NCI-H1694 treated with DMSO at 0.1 percent for 48 hours (cell line): ENCODE data around the gene TP53I13.

Source experiments
- DNase-seq: peaks from one replicate; lab custom pipeline; 2025; lab: John Stamatoyannopoulos, UW

TP53I13 gene

DNA sequence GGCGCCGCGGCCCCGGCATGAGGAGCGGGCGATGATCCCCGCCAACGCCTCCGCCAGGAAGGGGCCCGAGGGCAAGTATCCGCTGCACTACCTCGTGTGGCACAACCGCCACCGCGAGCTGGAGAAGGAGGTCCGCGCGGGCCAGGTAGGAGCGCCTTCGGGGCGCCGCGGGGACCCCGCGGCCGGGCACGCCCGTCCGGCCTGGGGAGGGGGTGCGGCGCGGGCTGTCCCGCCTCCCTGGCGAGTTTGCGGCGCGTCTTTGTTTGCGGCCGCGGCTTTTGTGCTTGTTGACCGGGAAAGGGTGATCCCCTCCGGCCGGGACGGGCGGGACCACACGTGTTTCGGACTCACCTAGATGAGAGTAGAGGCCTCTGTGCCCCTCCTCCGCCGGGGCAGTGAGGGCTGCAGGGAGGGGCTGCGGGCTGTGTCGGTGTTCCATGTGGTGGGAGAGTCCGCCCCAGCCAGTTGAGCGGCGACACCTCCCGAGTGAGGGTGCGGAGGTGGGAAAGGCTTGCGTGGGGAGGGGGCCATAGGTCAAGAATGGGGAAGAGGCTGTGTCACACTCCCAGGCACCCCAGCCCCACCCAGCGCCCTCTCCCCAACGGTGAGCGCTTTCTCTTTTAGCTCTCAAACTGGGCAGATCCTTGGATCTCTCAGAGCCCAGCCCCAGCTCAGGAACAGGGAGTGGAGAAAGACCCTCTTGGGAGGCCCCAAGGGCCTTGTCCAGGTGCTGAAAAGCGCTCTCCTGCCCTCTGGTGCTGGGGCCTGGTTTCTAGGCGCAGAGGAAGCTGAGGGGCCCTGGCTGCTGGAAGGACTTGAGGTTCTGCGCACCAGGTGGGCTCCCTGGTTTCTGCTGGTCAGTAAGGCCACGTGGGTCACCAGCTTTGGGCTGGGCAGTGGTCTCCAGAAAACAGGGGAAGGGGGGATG lies 25.4 kb downstream of the TP53I13 start:
- DNase-seq = no peak

DNA sequence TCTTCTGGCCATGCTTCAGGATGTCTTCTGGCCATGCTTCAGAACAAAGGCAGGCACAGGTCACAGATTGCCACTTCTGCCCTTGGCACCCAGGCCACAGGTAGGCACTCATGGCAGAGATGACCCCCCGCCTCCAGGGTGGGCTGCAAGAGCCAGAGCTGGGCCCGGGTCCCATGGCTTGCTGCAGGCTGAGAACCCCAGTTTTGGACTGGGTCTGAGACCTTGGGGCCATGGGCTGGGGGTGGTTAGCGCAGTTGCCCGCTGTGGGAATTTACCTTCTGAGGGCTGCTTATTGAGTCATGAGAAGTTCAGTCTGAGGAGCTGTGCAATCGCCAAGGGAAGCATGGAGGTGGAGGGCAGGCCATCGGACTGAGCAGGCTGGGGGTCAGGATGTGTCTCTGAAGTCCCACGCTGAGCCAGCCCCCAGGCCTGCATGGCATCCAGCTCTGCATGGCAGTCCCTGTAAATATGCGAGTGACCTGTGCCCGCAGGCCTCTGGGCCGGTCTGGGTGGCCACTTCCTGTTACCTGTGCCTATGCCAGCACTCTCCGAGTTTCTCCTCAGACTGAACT lies 26.1 kb downstream of the TP53I13 start:
- DNase-seq = no peak

DNA sequence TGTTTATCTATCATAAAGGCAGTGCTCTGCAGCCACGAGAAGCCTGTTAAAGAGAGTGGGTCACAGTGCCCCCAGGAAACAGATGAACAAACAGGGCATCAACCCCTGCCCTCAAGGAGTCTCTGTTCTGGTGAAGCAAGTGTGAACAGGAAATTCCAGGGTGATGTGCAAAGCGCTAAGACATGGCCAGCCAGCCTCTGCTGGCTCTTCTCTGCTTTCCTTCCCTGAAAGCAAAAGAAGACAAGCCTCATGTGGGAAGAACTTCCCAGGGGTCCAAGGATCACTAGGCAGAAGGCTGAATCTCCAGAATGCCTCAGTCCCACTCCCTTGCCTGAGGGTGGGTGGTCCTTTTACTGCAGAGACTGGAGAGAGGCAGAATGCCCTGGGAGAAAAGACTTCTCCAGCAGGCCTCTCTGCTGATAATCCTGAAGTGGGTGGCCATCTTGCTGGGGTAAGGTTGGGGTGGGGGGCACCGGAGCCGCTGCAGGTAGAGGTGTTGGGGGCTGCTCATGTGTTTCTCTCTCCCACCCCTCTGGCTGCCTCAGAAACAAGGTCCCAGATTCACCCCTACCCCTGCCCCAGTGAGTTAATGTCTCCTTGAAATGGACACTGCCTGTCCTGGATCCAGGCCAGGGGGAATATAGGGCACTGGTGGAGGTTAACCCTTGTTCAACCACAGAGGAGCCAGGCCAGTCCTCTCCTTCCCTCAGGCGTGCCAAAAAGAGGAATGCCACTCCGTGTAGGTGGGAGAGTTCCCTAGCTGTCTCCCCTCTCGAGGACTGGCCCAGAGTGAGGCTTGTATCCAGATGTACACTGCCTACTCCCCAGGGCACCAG lies 26.8 kb downstream of the TP53I13 start:
- DNase-seq = no peak

DNA sequence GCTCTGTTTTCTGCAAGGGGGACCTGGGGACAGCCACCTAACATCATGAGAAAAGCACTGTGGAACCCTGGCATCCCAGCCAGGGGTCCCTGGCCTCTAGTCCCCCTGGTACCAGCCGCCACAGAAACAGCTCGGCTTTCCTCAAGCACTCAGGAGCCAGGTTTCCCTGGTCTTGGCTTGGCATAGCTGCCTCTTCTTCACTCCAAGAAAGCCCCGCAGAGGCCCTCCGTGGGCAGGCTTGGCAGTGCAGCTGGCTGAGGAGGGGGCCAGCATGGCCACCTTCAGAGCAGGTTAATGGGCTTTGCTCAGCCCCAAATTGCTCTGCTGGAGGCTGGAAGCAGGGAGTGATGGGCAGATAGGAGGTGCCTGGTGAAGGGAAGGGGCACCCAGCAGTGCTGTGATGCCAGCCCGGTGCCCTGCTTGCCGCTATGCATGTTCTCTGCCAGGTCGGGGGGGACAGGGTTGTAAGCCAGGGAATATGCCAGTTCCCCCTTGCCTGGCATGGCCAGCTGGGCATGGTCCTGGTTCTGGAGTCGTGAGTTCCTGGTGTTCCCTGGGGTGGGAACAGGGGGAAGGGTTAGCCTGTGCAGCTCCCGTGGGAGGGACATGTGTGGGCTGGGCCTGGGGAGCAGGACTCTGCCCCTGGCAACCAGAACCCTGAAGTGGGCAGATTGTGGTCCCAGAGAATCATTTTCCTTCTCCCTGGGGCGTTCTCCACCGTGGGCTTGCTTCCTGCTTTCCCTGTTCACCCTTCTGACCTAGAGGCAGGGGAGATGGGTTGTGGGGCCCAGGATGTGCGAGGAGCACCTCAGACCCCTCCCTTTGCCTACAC lies 27.7 kb downstream of the TP53I13 start:
- no peak for DNase-seq

DNA sequence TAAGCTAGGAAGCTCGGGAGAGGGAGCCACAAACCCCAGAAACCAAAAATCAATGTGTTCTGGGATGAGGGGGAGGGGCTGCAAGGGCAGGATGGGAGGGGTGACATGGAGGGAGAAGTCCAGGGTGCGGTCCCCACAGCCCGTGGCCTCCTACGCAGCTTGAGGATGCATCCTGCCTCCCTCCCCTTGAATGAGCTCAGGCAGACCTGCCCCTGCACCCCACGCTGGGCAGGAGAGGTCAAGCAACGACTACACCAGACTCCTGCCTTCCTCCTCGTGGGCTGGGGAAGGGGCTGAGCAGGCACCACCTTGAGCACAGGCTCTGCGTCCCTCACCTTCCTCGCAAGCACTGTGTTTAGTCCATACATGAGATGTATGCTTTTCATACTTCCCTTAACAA lies 28.3 kb downstream of the TP53I13 start:
- no peak for DNase-seq

DNA sequence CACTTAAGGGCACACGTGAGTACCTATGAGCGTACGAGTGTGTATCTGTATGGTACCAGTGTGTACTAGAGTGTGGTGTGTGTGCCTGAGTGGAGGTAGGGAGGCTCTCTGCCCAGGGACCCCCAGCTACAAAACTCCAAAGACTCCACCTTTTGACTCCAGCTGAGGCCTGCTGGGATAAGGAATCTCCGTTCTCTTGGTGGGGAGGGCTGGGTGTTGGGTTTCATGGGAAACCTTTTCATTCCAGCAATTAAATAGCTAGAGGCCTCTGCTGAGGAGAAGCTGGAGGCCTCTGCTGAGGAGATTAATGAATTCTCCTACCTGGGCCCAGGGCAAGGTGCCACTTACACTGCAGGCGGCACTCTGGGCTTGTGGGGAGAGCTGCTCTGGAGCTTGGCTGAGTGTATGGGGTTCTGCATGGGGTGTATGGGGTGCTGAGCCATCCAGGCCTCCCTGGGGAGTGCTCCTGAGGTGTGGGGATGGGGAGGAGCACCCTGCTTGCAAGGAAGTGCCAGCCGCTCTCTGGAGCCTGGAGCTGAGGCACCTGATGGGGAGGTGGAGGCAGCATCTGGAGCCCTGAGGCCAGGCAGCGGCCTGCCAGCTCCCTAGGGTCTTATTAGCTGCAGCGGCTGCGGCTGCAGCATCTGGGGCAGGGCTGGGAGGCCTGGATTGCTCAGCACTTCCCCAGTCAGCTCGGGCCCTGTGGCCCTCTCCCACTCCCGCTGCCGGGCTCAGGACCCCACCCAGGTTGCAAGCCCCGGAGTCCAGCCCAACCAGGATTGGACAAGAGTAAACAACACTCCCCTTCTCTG lies 29.1 kb downstream of the TP53I13 start:
- peak; percentile 23 for DNase-seq

DNA sequence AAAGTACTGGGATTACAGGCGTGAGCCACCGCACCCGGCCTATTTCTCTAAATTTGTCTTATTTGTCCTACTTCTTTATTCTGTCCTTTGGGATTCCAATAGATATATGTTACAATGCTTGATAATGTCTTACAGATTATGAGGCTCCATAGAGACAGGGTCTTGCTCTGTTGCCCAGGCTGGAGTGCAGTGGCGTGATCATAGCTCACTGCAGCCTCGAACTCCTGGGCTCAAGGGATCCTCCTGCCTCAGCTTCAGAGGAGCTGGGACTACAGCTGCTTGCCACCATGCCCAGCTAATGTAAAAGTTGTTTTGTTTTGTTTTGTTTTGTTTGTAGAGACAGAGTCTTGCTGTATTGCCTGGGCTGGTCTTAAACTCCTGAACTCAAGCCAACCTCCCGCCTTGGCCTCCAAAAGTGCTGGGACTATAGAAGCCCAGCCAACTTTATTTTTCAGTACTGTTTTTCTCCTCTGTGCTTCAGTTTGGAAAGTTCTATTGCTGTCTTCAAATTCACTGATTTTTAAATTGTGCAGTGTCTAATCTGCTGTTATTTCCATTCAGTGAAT lies 34.7 kb downstream of the TP53I13 start:
- DNase-seq = no peak

DNA sequence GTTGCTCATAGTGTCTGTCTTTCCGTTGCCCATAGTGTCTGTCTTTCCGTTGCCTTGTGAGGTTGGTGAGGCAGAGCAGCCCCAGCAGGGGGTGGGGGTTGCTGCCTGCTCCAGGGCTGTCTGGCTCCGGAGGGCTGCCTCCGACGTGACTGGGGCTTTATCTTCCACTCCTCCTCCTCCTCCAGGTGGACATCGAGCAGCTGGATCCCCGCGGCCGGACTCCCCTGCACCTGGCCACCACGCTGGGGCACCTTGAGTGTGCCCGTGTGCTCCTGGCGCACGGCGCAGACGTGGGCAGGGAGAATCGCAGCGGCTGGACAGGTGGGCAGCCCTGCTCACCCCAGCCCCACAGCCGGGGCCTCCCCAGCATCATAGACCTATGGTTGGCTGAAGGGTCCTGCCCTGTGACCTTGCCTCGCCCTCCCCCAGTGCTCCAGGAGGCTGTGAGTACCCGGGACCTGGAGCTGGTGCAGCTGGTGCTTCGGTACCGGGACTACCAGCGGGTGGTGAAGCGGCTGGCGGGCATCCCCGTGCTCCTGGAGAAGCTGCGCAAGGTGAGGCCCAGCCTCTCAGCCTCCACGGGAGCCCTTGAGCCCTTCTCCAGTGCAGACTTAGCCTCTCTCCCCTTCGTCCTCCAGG lies 39.2 kb downstream of the TP53I13 start:
- DNase-seq = no peak

DNA sequence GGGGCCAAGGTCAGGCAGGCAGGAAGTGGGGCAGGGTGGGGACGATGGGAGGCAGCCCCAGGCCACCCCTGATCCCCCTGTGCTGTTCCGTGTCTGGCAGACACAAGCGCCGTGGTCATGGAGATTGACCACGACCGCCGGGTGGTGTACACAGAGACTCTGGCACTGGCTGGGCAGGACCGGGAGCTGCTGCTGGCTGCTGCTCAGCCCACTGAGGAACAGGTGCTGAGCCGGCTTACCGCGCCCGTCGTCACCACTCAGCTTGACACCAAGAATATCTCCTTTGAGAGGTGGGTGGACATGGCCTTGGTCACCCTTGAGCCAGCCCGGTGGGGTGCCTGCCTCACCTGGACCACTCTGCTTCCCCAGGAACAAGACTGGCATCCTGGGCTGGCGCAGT lies 40.5 kb downstream of the TP53I13 start:
- no peak for DNase-seq

DNA sequence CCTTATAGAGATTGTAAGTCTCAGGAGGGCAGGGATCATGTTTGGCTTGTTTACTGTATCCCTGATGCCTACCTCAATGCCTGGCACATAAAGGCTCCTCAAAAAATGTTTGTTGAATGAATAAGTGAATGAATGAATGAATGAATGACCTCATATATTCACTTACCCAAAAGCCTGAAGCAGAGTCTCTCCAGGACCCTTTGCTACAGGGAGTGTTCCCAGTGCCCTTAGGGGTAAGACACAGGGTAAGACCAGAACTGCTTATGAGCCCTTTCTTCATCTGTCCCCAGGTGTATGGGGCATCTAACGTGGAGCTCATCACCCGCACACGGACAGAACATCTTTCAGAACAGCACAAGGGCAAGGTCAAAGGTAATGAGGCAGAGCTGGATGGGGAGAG lies 41.9 kb downstream of the TP53I13 start:
- no peak for DNase-seq

DNA sequence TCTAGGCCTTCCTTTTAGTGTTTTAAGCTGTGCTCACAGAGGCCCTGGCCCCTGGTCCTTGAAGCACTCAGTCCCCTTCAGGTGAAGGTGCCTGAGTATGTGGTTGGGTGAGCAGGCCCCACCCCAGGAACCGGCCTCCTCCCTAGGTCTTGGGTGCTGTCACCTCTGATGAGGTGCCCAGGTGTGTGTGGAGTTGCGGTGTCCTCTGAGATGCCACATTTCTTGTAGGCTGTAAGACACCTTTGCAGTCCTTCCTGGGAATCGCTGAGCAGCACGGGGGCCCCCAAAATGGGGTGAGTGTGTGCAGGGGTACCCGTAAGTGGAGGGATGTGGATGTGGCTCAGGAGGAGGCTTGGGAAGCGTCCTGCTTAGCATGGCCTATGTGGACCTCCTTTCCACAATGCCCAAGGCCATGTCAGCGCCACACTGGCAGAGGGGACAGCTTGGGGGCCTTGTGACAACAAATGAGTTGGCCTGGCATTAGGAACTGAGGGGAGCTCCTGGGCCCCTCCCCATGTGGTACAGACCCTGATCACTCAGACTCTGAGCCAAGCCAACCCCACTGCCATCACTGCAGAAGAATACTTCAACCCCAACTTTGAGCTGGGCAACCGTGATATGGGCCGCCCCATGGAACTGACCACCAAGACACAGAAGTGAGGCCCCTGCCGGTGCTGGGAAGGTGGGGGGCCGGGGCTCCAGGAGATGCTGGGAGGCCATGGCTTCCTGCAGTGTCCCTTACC lies 43.0 kb downstream of the TP53I13 start:
- DNase-seq = no peak

DNA sequence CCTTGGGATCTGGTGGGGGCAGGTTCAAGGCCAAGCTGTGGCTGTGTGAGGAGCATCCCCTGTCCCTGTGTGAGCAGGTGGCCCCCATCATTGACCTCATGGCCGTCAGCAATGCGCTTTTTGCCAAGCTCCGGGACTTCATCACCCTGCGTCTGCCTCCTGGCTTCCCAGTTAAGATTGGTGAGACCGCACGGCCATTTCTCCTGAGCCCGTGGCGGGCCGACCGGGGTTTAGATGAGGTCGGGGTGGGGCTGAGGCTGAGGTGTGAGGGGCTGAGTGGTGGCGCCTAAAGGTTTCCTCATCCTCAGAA lies 43.5 kb downstream of the TP53I13 start:
- no peak for DNase-seq

DNA sequence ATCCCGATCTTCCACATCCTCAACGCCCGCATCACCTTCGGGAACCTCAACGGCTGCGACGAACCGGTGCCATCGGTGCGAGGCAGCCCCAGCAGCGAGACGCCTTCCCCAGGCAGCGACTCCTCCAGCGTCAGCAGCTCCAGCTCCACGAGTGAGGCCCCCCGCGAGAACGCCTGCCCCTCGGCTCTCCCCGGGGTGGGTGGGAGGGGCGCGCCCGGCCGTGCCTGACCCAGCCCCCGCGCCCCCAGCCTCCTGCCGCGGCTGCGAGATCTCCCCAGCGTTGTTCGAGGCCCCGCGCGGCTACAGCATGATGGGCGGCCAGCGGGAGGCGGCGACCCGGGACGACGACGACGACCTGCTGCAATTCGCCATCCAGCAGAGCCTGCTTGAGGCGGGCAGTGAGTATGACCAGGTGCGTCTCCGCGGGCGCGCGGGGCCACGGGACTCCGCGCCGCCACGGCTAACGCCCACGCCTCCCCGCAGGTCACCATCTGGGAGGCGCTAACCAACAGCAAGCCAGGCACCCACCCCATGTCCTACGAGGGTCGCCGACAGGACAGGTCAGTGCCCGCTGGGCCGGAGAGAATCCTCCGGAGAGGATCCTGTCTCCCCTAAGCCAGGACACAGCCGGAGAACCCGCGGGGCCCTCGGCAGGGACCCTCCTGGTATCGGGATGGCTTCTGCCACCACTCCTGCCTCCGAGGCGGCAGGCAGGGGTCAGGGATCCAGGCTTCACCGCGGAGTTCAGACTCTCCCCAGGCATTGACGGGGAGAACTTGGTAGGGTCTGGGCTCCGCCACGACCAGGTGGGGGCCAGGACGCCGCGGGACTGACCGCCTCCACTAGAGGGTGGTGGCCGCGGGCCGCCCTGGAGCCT lies 44.1 kb downstream of the TP53I13 start:
- no peak for DNase-seq

DNA sequence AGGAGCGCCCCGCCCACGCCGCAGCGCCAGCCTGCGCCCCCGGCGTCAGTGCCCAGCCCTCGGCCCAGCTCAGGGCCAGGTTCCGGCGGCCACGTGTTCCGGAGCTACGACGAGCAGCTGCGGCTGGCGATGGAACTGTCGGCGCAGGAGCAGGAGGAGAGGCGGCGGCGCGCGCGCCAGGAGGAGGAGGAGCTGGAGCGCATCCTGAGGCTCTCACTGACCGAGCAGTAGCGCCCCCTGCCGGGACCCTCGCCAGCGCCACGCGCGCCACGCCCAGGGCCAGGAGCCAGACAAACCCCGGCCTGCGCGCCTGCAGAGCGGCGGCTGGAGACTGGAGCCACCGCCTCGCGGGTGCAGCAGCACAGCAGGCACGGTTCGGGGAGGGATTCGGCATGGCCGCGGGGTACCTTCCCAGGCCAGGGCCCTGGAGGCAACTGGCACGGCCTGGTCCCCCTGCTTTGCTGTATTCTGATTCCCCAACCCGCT lies 44.9 kb downstream of the TP53I13 start:
- no peak for DNase-seq

DNA sequence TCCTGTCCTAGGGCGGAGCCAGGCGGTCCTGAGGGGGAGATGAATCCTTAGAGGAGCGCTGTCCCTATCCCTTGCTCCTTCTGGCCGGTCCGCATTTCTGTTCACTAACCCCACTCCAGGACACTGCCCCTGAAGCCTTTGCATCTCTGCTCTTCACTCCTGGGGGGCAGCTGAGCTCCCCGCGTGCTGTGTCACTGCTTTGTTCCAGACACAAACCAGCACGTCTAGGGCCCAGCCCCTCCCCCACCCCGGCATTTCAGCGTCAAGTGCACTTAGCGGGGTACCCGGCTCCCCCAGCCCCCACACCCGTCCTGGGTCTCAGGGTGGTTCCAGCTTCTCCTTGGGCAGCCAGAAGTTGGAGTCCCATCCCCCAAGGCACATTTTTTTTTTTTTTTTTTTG lies 45.4 kb downstream of the TP53I13 start:
- no peak for DNase-seq

DNA sequence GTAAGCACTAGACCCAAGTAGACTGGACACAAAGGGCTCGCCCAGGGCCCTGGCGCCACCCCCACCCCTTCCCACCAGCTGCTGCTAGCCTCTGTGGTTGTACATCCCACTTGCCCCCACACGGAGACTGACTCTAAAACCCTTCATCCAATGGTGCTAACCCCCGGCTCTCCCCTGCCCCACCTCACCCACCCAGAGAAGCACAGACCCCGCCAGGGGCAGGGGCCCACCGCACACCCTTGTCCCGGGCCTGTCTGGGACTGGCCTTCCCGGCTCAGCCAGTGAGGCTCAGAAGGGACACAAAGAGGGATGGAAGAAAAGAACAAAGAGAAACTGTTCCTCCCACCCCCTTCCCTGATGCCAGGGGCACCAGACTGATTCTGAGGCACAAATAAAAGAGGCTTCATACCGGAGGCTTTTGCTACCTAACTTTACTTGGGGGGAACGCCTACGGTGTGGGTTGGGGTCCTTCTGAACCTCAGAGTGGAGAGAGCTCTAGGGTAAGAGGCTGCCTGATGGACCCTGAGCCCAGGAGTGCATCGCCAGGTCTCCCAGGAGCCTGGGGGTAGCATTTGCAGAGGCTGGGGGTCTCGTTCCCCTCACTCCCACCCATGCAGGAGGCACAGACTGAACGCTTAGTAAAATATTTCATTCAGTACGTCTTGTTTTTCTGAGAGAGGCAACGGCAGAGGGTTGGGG lies 46.0 kb downstream of the TP53I13 start:
- DNase-seq = no peak

DNA sequence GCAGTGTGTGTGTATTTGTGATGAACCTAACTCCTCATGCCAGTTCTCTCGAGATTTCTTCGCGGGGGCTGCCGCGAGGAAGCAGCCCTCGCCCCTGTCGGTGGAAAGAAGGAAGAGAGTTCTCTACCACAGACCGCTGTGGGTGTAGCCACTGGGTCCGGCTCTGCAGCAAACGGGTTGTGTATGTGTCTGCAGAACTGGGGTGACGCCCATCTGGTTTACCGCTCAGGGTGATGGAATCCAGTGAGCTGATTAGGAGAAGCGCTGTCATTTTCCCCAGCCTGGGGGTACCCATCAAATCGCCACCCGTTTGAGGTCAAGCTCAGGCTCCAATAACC lies 46.5 kb downstream of the TP53I13 start:
- DNase-seq = no peak
